PFSK-1 (cell line): Measurements from ENCODE around the gene GADD45GIP1.

Experiments
- FOXP2 ChIP-seq: optimal IDR thresholded peaks from 2 replicates; pipeline ENCODE3; 2011; ENCODE audit warnings: borderline replicate concordance, control low read depth, inconsistent platforms; ENCODE audit not compliant: insufficient read depth; ENCODE audit errors: extremely low read length, extremely low read depth
- POLR2AphosphoS5 ChIP-seq: IDR thresholded peaks from 2 replicates; pipeline ENCODE4 v1.6.1; 2012; ENCODE audit warnings: low read depth, mild to moderate bottlenecking, control low read depth, low read length, moderate library complexity
- REST ChIP-seq, 2 experiments: IDR thresholded peaks; 2 replicates each; pipeline versions ENCODE4 v1.6.1 to v1.8.0; 2011 to 2012; ENCODE audit warnings: low read depth in 2 of 2, low read length in 2 of 2, control low read depth in 1 of 2, inconsistent platforms in 1 of 2, mild to moderate bottlenecking in 1 of 2, moderate library complexity in 1 of 2; ENCODE audit not compliant: insufficient read depth in 1 of 2
- SIN3A ChIP-seq: IDR thresholded peaks from 2 replicates; pipeline ENCODE4 v1.6.1; 2012; ENCODE audit warnings: mild to moderate bottlenecking, low read length, moderate library complexity, borderline replicate concordance; ENCODE audit not compliant: insufficient read depth
- TAF1 ChIP-seq: IDR thresholded peaks from 2 replicates; pipeline ENCODE4 v1.6.1; 2012; ENCODE audit warnings: low read length, control low read depth, borderline replicate concordance; ENCODE audit not compliant: insufficient read depth

Gene GADD45GIP1

GRCh38 chr19:12952488-12953137, 4.4 kb downstream of the GADD45GIP1 start:
- TF ChIP-seq REST (IDR thresholded peaks at IDR 0.05; ENCODE audit: insufficient read depth in 1 of 2, low read depth in 2 of 2, low read length in 2 of 2), result no peak
- no peak for TF ChIP-seq POLR2AphosphoS5
- TF ChIP-seq TAF1, result no peak
- no peak for TF ChIP-seq FOXP2
- TF ChIP-seq SIN3A, result no peak

GRCh38 chr19:12949363-12950283, 7.4 kb downstream of the GADD45GIP1 start:
- TF ChIP-seq SIN3A, result no peak

GRCh38 chr19:12948612-12949362, 8.2 kb downstream of the GADD45GIP1 start:
- no peak for TF ChIP-seq TAF1
- TF ChIP-seq POLR2AphosphoS5, result no peak
- TF ChIP-seq REST (IDR thresholded peaks at IDR 0.05; ENCODE audit: insufficient read depth in 1 of 2, low read depth in 2 of 2, low read length in 2 of 2), result no peak
- no peak for TF ChIP-seq FOXP2
- TF ChIP-seq SIN3A, result no peak

- TF ChIP-seq TAF1, result no peak
- no peak for TF ChIP-seq SIN3A
- no peak for TF ChIP-seq REST (IDR thresholded peaks at IDR 0.05; ENCODE audit: insufficient read depth in 1 of 2, low read depth in 2 of 2, low read length in 2 of 2)
- TF ChIP-seq FOXP2, result no peak
- TF ChIP-seq POLR2AphosphoS5, result no peak; the same call in 1 of the 2 replicates
Observed at GRCh38 chr19:12947702-12948611, 9.1 kb downstream of the GADD45GIP1 start.
